HG03565 (cell line): ENCODE results near the gene MSI2.

Experiments
- ATAC-seq: cut with Tn5 transposase; IDR thresholded peaks from one replicate; pipeline ENCODE4 v1.9.1; 2021; ENCODE audit warnings: mild to moderate bottlenecking, moderate library complexity; ENCODE audit not compliant: unreplicated experiment

Gene MSI2

GRCh38 chr17:57685499-57686132, 429.3 kb downstream of the MSI2 start:
- no peak for ATAC-seq

DNA sequence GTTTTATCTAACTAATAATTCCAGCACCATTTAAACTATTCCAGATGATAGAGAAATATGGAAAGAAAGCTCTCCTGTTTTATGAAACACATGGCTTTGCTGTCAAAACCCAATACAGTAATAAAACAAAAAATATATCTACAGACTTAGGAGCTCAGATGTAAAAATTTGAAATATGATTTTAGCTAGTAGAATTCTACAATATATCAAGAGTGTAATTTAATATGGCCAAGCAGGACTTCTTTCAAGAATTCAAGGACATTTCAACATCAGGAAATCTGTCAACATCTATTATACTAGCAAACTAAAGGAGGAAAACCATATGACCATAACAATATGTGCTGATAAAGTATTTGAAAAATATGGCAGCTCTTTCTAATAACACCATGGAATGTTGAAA, 431.3 kb downstream of the MSI2 start:
- ATAC-seq: no peak

DNA sequence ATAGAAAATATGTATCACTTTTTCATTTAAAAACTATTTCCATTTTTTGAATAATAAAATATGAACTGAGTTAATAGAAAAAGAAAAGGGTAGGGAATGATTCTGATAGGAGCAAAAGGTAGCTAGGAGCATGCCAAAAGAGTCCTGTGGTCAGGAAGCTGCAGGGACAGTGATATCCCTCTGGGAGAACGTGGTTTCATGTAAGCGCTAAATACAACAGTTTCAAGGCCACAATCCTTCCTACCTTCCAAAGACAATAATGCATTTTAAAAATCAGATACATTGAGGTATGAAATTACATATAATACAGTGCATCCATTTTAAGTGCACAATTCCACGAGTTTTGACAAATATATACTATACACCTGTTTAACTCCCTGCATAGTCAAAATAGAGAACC, 432.9 kb downstream of the MSI2 start:
- ATAC-seq: no peak

DNA sequence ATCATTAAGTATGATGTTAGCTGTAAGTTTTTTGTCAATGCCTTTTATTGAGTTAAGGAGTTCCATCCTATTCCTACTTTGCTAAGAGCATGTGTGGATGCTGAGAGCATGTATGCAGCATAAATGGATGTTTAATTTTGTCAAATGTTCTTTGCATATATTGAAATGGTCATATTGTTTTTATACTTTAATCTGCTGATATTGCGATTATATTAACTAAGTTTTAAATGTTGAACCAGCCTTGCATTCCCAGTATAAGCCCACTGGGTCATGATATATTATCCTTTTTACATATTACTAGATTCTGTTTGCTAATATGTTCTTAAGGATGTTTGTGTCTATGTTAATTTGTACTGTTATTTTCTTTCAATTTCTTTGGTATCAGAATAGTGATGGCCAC, 435.6 kb downstream of the MSI2 start:
- ATAC-seq: no peak

GRCh38 chr17:57692770-57693169, 436.4 kb downstream of the MSI2 start:
- ATAC-seq: no peak

GRCh38 chr17:57694051-57694450, 437.7 kb downstream of the MSI2 start:
- no peak for ATAC-seq

DNA sequence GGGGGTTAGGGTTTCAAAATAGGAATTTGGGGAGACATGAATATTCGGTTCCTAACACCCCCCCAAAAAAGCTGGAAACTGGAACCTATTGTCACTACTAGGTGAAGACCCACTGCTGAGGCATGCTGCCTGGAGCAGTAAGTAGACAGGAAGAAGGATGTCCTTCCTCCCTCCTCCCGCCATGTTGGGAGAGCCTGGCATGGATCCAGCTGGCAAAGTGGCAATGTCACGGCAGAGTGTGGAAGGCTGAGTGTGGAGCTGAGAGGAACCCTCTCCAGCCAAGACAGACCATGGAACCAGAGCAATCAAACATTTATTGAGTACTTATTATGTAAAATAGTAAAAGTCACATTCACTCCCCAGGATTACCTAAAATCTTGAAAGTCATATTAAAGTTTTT, 439.7 kb downstream of the MSI2 start:
- no peak for ATAC-seq

- no peak for ATAC-seq
Measured at GRCh38 chr17:57697197-57697596, 440.9 kb downstream of the MSI2 start.

- no peak for ATAC-seq
Measured at GRCh38 chr17:57697891-57698711, 441.8 kb downstream of the MSI2 start.

DNA sequence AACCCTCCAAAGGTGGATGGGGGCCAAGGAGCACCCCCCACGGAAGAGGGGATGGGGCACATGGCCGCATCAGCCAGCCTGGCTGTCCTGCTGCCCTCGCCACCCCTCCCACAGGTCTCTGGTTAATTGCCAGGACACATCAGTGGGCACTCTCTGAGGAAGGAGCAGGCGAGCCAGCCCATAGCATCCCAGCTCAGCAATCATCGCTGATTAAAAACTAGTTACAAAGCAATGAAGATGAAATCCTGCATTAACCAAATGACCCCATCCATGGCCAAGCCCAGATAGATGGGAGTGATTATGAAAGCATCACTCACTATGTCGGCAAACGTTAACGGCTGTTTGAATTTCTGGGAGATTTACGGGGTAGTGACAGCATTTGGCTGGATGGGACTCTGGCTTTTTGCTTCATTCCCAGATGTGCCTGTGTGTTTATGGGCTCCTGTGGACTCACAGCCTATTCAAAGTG, 443.5 kb downstream of the MSI2 start:
- ATAC-seq: no peak

DNA sequence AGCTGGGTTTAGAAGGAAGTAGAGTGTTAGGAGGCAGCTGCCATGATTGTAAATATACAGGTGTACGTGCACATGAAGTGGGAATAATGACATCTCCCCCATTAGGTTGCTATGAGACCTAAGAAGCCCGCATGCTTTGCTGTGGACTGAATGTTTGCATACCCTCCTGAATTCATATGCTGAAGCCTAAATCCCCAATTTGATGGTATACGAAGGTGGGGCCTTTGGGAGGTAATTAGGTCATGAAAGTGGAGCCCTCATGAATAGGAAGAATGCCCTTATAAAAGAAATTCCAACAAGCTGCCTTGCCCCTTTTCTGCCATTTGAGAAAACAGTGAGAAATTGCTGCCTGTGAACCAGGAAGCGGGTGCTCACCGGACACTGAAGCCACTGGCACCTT, 444.8 kb downstream of the MSI2 start:
- no peak for ATAC-seq

DNA sequence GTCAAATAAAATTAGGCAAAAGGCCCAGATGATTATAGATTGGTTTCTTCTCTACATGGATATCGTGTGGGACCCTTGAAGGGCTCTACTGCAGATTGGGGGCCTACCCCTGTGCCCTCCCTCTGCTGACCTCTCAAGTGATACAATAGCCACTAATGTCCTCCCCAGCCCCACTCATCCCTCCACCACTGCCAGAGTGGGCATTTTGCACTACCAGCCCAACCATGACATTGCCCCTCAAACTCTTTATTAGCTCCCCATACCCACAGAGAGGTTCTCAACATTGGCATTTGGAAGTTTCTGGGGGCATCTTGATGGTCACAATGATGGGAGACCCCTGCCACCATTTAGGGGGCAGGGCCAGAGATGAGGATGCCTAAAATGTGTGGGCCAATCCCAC, 446.9 kb downstream of the MSI2 start:
- no peak for ATAC-seq

DNA sequence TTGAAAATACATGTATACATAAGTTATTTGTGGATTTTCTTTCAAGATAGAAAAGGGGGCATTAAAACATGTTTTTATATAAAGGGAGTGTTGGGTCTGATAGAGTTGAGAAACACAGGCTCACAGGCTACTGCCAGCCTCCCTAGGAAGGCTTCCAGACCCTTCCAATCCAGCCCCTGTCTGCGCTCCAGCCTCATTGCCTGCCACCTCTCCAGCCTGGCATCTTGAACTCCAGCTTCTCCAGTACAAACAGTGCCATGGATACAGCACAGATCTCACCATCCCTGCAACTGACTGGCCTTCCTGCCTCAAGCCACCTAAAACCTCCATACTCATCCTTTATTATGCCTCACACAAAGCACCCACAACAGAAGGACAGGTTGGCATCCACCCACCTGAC, 448.1 kb downstream of the MSI2 start:
- no peak for ATAC-seq

- no peak for ATAC-seq
Measured at GRCh38 chr17:57705921-57706695, 449.8 kb downstream of the MSI2 start.

DNA sequence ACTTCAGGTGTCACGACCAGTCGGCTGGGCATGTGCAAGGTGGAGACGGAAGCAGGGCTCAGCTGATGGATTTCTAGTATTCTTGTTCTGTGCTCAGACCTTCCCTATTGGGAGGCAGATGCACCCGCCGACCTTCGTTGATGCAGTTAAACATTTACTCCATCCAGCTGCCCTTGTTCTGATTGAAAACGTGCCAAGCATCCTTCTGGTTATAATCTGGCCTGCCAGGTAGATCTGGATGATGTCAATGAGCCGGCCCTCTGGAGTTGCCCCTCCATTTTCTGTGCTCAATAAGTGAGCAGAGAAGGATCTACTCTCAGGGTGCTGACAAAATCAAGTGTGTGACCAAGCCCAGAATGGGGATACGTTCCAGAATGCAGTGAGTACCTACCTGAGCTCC, 450.4 kb downstream of the MSI2 start:
- no peak for ATAC-seq

DNA sequence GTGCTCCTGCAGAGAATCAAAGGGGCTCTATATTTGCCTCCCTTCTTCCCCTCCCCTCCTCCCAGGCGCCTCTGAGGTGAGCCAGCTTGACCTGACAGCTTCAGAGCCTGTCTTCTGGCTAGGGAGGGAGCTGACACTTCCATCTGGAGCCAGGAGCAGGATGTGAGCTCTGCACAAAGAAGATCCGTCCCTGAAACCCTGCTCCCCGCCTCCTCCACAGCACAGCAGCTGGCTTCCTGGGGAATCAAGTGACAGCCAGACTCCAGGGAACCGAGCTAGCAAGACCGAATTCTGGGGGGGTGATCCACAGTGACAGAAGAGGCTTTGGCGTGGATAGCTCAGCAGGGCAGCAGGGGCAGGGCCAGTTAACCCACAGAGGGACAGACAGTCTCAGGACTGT, 451.6 kb downstream of the MSI2 start:
- no peak for ATAC-seq

- no peak for ATAC-seq
Measured at GRCh38 chr17:57708410-57708809, 452.1 kb downstream of the MSI2 start.

DNA sequence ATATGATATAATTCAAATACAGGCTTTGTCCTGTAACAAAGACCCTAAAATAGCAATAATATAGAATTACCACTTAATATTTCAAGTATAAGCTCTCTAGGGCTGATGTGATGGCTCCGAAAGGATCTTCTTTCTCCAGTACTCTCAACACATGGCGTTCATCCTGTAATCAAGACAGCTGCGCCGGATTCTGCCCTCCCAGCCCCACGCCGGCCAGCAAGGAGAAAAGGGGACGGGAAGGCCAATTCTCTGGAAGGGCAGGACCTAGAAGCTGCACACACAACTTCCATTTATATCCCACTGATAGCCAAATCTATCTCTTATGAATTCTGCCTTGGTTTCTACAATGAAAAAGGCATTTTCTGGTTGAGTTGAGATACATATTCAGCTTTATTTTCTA, 456.8 kb downstream of the MSI2 start:
- ATAC-seq: no peak

DNA sequence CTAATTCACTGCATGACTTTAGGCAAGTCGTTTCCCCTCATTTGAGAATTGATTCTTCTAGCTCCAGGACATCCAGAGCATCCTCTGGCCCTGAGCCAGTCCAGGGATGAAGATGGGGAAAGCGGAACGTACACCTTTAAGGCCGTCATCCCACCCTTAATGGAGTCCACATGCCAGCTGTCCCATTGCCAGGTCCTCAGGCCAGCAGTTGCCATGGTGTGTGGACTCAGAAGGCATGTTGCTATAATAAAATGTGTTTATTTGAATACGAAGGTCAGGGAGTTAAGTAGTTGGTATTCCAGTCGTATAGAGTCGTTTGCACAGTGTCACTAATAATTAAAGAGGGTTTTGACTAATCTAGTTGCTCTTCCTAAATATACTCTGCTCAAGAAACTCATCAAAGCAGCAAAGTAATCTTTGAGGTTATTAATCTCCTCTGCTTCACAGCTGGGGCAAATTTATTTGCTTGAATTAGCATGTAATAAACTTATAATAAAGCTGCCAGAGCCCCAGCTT, 458.4 kb downstream of the MSI2 start:
- ATAC-seq: no peak

- ATAC-seq: no peak
Measured at GRCh38 chr17:57715981-57716380, 459.7 kb downstream of the MSI2 start.

DNA sequence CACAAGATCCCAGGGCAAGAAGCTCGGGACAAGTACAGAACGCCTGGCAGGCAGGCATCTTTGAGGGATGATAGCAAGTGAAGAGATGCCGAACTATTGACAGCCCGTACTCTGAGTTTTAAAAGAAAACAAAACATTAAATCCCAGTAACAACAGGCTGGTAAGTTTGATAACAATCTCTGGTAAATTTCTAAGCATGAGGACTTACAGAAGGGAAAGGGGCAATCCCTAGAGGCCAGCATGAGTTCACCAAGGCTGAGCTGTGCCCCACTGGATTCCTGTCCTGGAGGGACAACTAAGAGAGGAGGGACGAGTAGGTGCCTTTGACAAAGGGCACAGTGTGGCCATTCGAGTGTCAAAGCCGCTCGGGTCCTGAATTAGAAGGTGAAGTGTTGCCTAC, 462.6 kb downstream of the MSI2 start:
- no peak for ATAC-seq
